B cell (primary cell): ENCODE data around the gene RETREG1.

Experiments
- CTCF ChIP-seq: fragments of 200-600 bp; IDR thresholded peaks from one replicate; pipeline ENCODE4 v1.8.0; 2022; ENCODE audit warnings: antibody characterized with exemption, mild to moderate bottlenecking
- EZH2 ChIP-seq: IDR thresholded peaks from 2 replicates; pipeline ENCODE4 v1.6.1; 2012; ENCODE audit warnings: borderline replicate concordance, low read depth, mild to moderate bottlenecking, moderate library complexity, low read length; ENCODE audit not compliant: insufficient read depth, poor library complexity, severe bottlenecking

- TF ChIP-seq CTCF (no peak), EZH2 (no peak)
These were observed 136.7 kb downstream of the RETREG1 start for GRCh38 chr5:16480144-16480543.
